DOHH2 (cell line): ENCODE measurements around the gene ALKBH6.
A peak's percentile ranks its signal among the peaks of the same experiment; 100 is the strongest.

Source experiments
- H3F3A ChIP-seq: fragments of 200-600 bp; sonication (generic), shearing (Covaris generic); 2 replicates; pipeline ENCODE4 v1.6.0; 2016; ENCODE audit warnings: antibody characterized with exemption, mild to moderate bottlenecking; ENCODE audit not compliant: control insufficient read depth, insufficient read depth
- H3K27ac ChIP-seq: fragments of 200-600 bp; sonication (generic); 2 replicates; pipeline ENCODE4 v1.5.1; 2014; ENCODE audit warnings: low read depth, mild to moderate bottlenecking, low read length, moderate library complexity
- H3K27me3 ChIP-seq: fragments of 200-600 bp; sonication (generic); 2 replicates; pipeline ENCODE4 v1.6.1; 2014; ENCODE audit warnings: mild to moderate bottlenecking, low read length, mixed read lengths; ENCODE audit not compliant: control insufficient read depth
- H3K36me3 ChIP-seq: fragments of 200-600 bp; sonication (generic); 2 replicates; pipeline ENCODE4 v1.6.1; 2014; ENCODE audit warnings: mild to moderate bottlenecking, low read length, moderate library complexity, mixed read lengths; ENCODE audit not compliant: control insufficient read depth
- H3K4me1 ChIP-seq: fragments of 200-600 bp; sonication (generic); 2 replicates; pipeline ENCODE4 v1.6.1; 2014; ENCODE audit warnings: mild to moderate bottlenecking, low read length, mixed read lengths; ENCODE audit not compliant: control insufficient read depth
- H3K4me2 ChIP-seq: fragments of 200-600 bp; sonication (generic); 2 replicates; pipeline ENCODE4 v1.6.0; 2014; ENCODE audit warnings: mild to moderate bottlenecking, low read length, moderate library complexity
- H3K4me3 ChIP-seq: fragments of 200-600 bp; sonication (generic); 2 replicates; pipeline ENCODE4 v1.5.1; 2014; ENCODE audit warnings: mild to moderate bottlenecking, low read length, mixed read lengths
- H3K79me2 ChIP-seq: fragments of 200-600 bp; sonication (generic); 2 replicates; pipeline ENCODE4 v1.6.1; 2014; ENCODE audit warnings: mild to moderate bottlenecking, low read length, mixed read lengths; ENCODE audit not compliant: control insufficient read depth
- H3K9me2 ChIP-seq: fragments of 200-600 bp; sonication (generic); replicated peaks from 2 replicates; pipeline ENCODE4 v1.6.1; 2014; ENCODE audit warnings: mild to moderate bottlenecking, low read length, mixed read lengths; ENCODE audit not compliant: control insufficient read depth
- H3K9me3 ChIP-seq: fragments of 200-600 bp; sonication (generic); 2 replicates; pipeline ENCODE4 v1.6.1; 2014; ENCODE audit warnings: antibody characterized with exemption, low read length, mixed read lengths; ENCODE audit not compliant: control insufficient read depth, insufficient read depth
- H4K20me1 ChIP-seq: fragments of 200-600 bp; sonication (generic); 2 replicates; pipeline ENCODE4 v1.6.0; 2014; ENCODE audit warnings: low read depth, mild to moderate bottlenecking, antibody characterized with exemption, low read length, moderate library complexity; ENCODE audit not compliant: control insufficient read depth, insufficient read depth
- EZH2phosphoT487 ChIP-seq: fragments of 200-600 bp; sonication (generic); IDR thresholded peaks from 2 replicates; pipeline ENCODE4 v1.6.1; 2017; ENCODE audit warnings: borderline replicate concordance, mild to moderate bottlenecking, antibody characterized with exemption, low read length, moderate library complexity, mixed read lengths
- TF ChIP-seq, protein P1 (sequence below): fragments of 200-600 bp; sonication (generic); IDR thresholded peaks from one replicate; pipeline ENCODE4 v1.5.1; 2014; ENCODE audit warnings: antibody characterized with exemption, mild to moderate bottlenecking, low read depth, low read length; ENCODE audit not compliant: poor library complexity, severe bottlenecking

ALKBH6 gene

GRCh38 chr19:35995048-35995993, 18.7 kb downstream of the ALKBH6 start, which contains the start of gene SDHAF1:
SDHAF1 (plus strand) TSS chr19:35995188; CDS start chr19:35995275, 87 bp downstream.
- H3K9me2 ChIP-seq, result no peaks in the 10 kb centered on the region
- H3F3A ChIP-seq, result 0 out of 2 replicates have a peak, but pooled peaks cover 7% of the 10 kb centered on the region
- H3K36me3 ChIP-seq, result peaks cover 15% of the 10 kb centered on the region
- no peak for TF ChIP-seq EZH2phosphoT487
- TF ChIP-seq, protein P1, sequence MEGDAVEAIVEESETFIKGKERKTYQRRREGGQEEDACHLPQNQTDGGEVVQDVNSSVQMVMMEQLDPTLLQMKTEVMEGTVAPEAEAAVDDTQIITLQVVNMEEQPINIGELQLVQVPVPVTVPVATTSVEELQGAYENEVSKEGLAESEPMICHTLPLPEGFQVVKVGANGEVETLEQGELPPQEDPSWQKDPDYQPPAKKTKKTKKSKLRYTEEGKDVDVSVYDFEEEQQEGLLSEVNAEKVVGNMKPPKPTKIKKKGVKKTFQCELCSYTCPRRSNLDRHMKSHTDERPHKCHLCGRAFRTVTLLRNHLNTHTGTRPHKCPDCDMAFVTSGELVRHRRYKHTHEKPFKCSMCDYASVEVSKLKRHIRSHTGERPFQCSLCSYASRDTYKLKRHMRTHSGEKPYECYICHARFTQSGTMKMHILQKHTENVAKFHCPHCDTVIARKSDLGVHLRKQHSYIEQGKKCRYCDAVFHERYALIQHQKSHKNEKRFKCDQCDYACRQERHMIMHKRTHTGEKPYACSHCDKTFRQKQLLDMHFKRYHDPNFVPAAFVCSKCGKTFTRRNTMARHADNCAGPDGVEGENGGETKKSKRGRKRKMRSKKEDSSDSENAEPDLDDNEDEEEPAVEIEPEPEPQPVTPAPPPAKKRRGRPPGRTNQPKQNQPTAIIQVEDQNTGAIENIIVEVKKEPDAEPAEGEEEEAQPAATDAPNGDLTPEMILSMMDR, result peak; percentile 18
- H3K27ac ChIP-seq, result peak within 1 kb of the TSS; percentile 43
- 0 out of 2 replicates have a peak, but pooled peaks cover 4% of the 10 kb centered on the region for H4K20me1 ChIP-seq
- H3K79me2 ChIP-seq, result peaks cover 44% of the 10 kb centered on the region
- H3K4me3 ChIP-seq, result peak within 1 kb of the TSS; percentile 76
- H3K4me2 ChIP-seq, result peak within 1 kb of the TSS; percentile 86
- no peaks in the 10 kb centered on the region for H3K27me3 ChIP-seq
- peaks cover 17% of the 10 kb centered on the region for H3K4me1 ChIP-seq
- no peaks in the 10 kb centered on the region for H3K9me3 ChIP-seq

GRCh38 chr19:35993923-35994598, 20.0 kb downstream of the ALKBH6 start:
- H3K4me3 ChIP-seq, result peak overlapping the region; percentile 76
- H3K27ac ChIP-seq, result no peak overlapping the region
- peak overlapping the region; percentile 86 for H3K4me2 ChIP-seq
- peaks cover 17% of the 10 kb centered on the region for H3K4me1 ChIP-seq
- H3K9me2 ChIP-seq, result no peaks in the 10 kb centered on the region
- H3F3A ChIP-seq, result 0 out of 2 replicates have a peak, but pooled peaks cover 2% of the 10 kb centered on the region
- no peaks in the 10 kb centered on the region for H3K27me3 ChIP-seq
- H4K20me1 ChIP-seq, result 0 out of 2 replicates have a peak, but pooled peaks cover 4% of the 10 kb centered on the region
- H3K36me3 ChIP-seq, result peaks cover 15% of the 10 kb centered on the region
- H3K79me2 ChIP-seq, result peaks cover 34% of the 10 kb centered on the region
- H3K9me3 ChIP-seq, result no peaks in the 10 kb centered on the region
- TF ChIP-seq, protein P1, result no peak
- no peak for TF ChIP-seq EZH2phosphoT487

GRCh38 chr19:35992907-35993765, 20.9 kb downstream of the ALKBH6 start:
- peaks cover 12% of the 10 kb centered on the region for H3K36me3 ChIP-seq
- H4K20me1 ChIP-seq, result 0 out of 2 replicates have a peak, but pooled peaks cover 4% of the 10 kb centered on the region
- H3K4me2 ChIP-seq, result no peak overlapping the region
- peaks cover 5% of the 10 kb centered on the region; the same call in 1 of the 2 replicates for H3K9me3 ChIP-seq
- 0 out of 2 replicates have a peak, but pooled peaks cover 2% of the 10 kb centered on the region for H3F3A ChIP-seq
- no peak for TF ChIP-seq EZH2phosphoT487
- TF ChIP-seq, protein P1, result no peak
- no peaks in the 10 kb centered on the region for H3K9me2 ChIP-seq
- peaks cover 27% of the 10 kb centered on the region for H3K79me2 ChIP-seq
- H3K4me3 ChIP-seq, result no peak overlapping the region
- H3K4me1 ChIP-seq, result peaks cover 17% of the 10 kb centered on the region
- no peak overlapping the region for H3K27ac ChIP-seq
- no peaks in the 10 kb centered on the region for H3K27me3 ChIP-seq
